ENCODE measurements around the gene CHAT. TPM values are rescaled to one million over a fixed set of nuclear protein-coding genes. Genes with fewer than 3 reads are reported as not detected.

Gene CHAT
- total RNA-seq: not detected
- long read RNA-seq: 0 reads

- no peak for TF ChIP-seq CTCF (IDR thresholded peaks at IDR 0.05)
- TF ChIP-seq POLR2A (IDR thresholded peaks at IDR 0.05): no peak
- H3K27ac ChIP-seq: no peak within 1 kb of the TSS
- H3K9me3 ChIP-seq: no peaks in the 10 kb centered on the region
- DNase-seq: peak in 1 of 3 donors; percentile 14
- H3K4me3 ChIP-seq: no peak within 1 kb of the TSS
- ATAC-seq: no peak
- H3K4me1 ChIP-seq: peaks cover 0 to 6% (median 0%) of the 10 kb centered on the region in 4 donors
- 3% methylated on average over 9 of the region's 10 CpGs for WGBS (ENCODE audit: insufficient coverage, low coverage, low lambda C conversion rate, missing lambda C conversion rate)
- intact Hi-C loops (cut with DNase I): no loop called here
- H3K36me3 ChIP-seq: no peaks in the 10 kb centered on the region
- H3K27me3 ChIP-seq: peaks cover 7 to 22% of the 10 kb centered on the region in 2 donors
Measured at GRCh38 chr10:49613882-49614241, at the start of gene CHAT. Gene CHAT (plus strand): TSS chr10:49614037. CDS start chr10:49614190, 153 bp downstream.

- DNase-seq: no peak
- WGBS (ENCODE audit: insufficient coverage, low coverage, low lambda C conversion rate, missing lambda C conversion rate): 73% methylated on average over 4 of the region's 4 CpGs
- ATAC-seq: no peak
Measured at GRCh38 chr10:49564461-49565009, 49.3 kb upstream of the CHAT start.

GRCh38 chr10:49567810-49568209 lies 46.0 kb upstream of the CHAT start:
- WGBS (ENCODE audit: insufficient coverage, low coverage, low lambda C conversion rate, missing lambda C conversion rate): 67% methylated on average over 1 of the region's 1 CpG
- H3K36me3 ChIP-seq: no peaks in the 10 kb centered on the region
- H3K4me1 ChIP-seq: no peaks in the 10 kb centered on the region
- no peaks in the 10 kb centered on the region for H3K9me3 ChIP-seq
- DNase-seq: no peak
- H3K4me3 ChIP-seq: no peak overlapping the region
- TF ChIP-seq POLR2A (IDR thresholded peaks at IDR 0.05) (no peak), CTCF (IDR thresholded peaks at IDR 0.05) (no peak)
- H3K27me3 ChIP-seq: no peaks in the 10 kb centered on the region
- no peak for ATAC-seq
- intact Hi-C loops (cut with DNase I): no loop called here
- H3K27ac ChIP-seq: no peak overlapping the region

More at GRCh38 chr10:49564461-49565009, 49.3 kb upstream of the CHAT start:
- intact Hi-C loops (cut with DNase I): no loop called here
- TF ChIP-seq CTCF (IDR thresholded peaks at IDR 0.05) (no peak), POLR2A (IDR thresholded peaks at IDR 0.05) (no peak)
- no peaks in the 10 kb centered on the region for H3K4me1 ChIP-seq
- H3K9me3 ChIP-seq: no peaks in the 10 kb centered on the region
- no peaks in the 10 kb centered on the region for H3K27me3 ChIP-seq
- H3K27ac ChIP-seq: no peak overlapping the region
- H3K4me3 ChIP-seq: no peak overlapping the region
- H3K36me3 ChIP-seq: no peaks in the 10 kb centered on the region

GRCh38 chr10:49568235-49568634 lies 45.6 kb upstream of the CHAT start:
- Histone ChIP-seq H3K27ac (no peak overlapping the region), H3K4me1 (no peaks in the 10 kb centered on the region), H3K27me3 (no peaks in the 10 kb centered on the region), H3K9me3 (no peaks in the 10 kb centered on the region), H3K36me3 (no peaks in the 10 kb centered on the region), H3K4me3 (no peak overlapping the region)
- intact Hi-C loops (cut with DNase I): no loop called here
- TF ChIP-seq POLR2A (IDR thresholded peaks at IDR 0.05) (no peak), CTCF (IDR thresholded peaks at IDR 0.05) (no peak)
- 53% methylated on average over 2 of the region's 2 CpGs for WGBS (ENCODE audit: insufficient coverage, low coverage, low lambda C conversion rate, missing lambda C conversion rate)
- ATAC-seq (no peak), DNase-seq (no peak)

Data from right lobe of liver (tissue), 6 donors.